GM13977 (cell line): ENCODE results near the gene FBXO2.
A peak's percentile ranks its signal among the peaks of the same experiment; 100 is the strongest.

Source experiments
- DNase-seq: peaks from one replicate; pipeline ENCODE4 v3.0.0; 2012; ENCODE audit warnings: low spot score
- in situ Hi-C: fragments of 300-500 bp; cut with MboI; formaldehyde crosslinking; loops from one replicate; pipeline ENCODE4 v1.12.0; 2022; ENCODE audit warnings: low sequenced_read_pairs, low pct_unique_long_range_greater_than_20kb, mixed read lengths, inconsistent platforms; ENCODE audit not compliant: unreplicated experiment
- TF ChIP-seq, protein P1 (sequence below): IDR thresholded peaks from 2 replicates; pipeline ENCODE4 v1.5.1; 2012; ENCODE audit warnings: mild to moderate bottlenecking, control low read depth; ENCODE audit not compliant: insufficient read depth; ENCODE audit errors: extremely low read depth, missing control alignments

Gene FBXO2

GRCh38 chr1:11643782-11644181 lies 10.4 kb downstream of the FBXO2 start:
- in situ Hi-C loops = loop anchor here (25.0 kb wide), 2 partner anchors 306 to 606 kb away; partner anchors contain the start of gene MASP2
- TF ChIP-seq, protein P1, sequence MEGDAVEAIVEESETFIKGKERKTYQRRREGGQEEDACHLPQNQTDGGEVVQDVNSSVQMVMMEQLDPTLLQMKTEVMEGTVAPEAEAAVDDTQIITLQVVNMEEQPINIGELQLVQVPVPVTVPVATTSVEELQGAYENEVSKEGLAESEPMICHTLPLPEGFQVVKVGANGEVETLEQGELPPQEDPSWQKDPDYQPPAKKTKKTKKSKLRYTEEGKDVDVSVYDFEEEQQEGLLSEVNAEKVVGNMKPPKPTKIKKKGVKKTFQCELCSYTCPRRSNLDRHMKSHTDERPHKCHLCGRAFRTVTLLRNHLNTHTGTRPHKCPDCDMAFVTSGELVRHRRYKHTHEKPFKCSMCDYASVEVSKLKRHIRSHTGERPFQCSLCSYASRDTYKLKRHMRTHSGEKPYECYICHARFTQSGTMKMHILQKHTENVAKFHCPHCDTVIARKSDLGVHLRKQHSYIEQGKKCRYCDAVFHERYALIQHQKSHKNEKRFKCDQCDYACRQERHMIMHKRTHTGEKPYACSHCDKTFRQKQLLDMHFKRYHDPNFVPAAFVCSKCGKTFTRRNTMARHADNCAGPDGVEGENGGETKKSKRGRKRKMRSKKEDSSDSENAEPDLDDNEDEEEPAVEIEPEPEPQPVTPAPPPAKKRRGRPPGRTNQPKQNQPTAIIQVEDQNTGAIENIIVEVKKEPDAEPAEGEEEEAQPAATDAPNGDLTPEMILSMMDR = no peak
- no peak for DNase-seq

DNA sequence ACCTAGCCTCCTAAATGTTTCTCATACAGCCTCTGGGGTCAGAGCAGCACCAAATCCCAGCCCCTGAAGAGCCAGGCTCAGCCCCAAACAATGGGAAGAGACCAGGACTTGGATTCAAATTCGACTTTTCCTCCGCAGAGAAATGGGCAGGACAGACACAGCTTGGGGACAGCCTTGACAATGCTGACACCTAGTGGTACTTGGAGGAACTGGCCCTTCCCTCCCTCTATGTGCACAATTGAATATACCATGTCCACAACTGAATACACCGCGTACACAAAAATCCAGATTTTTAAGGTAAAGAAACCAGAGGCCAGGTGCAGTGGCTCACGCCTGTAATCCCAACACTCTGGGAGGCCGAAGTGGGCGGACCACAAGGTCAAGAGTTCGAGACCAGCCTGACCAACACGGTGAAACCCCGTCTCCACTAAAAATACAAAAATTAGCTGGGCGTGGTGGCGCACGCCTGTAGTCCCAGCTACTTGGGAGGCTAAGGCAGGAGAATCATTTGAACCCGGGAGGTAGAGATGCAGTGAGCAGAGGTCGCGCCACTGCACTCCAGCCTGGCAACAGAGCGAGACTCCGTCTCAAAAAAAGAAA lies 11.7 kb downstream of the FBXO2 start:
- peak; percentile 87 for DNase-seq
- TF ChIP-seq, protein P1 = peak; percentile 93
- in situ Hi-C loops = loop anchor here (25.0 kb wide), 2 partner anchors 305 to 605 kb away; partner anchors contain the start of gene MASP2

DNA sequence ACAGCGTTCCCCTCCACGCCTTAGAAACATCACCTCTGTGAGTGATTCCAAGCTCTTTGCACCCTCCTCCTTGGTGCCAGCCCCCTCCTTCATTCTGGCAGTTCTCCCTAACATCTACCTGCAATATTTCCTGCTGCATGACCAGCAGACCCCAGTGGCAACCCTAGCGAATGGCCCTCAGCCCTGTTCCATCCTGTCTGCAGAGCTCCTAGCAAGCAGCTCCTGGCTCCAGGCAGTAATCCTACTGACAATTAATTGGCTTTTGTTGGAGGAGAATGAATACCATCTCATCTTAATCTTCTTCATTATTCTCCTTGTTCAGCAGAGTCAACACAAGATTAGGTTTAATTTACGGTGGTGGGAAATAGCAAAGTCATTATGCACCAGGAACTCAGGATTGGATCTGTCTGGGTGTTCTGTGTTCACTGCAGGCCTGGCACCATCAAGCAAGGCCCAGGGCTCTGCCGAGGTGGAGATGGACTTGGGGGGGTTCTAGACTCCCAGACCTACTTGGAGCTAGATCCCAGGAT lies 12.4 kb downstream of the FBXO2 start:
- TF ChIP-seq, protein P1 = no peak

DNA sequence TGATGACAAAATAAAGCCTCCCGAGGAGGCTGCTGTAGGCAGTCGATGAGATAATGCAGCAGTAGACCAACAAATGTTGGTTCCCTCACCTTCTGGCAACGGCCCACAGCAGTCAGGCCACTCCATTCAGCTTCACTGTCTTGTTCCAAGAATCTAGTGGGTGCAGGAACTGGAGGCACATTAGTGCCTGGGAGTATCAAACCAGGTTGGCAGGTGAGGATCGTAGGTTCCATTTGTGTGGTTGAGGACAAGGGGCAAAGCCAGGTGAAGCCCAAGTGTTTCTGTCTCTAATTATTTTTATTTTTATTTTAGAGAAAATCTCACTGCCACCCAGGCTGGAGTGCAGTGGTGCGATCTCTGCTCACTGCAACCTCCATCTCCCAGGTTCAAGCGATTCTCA lies 13.3 kb downstream of the FBXO2 start:
- TF ChIP-seq, protein P1 = no peak
- DNase-seq = no peak
- in situ Hi-C loops = loop anchor here (25.0 kb wide), 2 partner anchors 304 to 604 kb away; partner anchors contain the start of gene MASP2

More for the DNA sequence above, 12.4 kb downstream of the FBXO2 start:
- no peak for DNase-seq
- in situ Hi-C loops = loop anchor here (25.0 kb wide), 2 partner anchors 305 to 605 kb away; partner anchors contain the start of gene MASP2

DNA sequence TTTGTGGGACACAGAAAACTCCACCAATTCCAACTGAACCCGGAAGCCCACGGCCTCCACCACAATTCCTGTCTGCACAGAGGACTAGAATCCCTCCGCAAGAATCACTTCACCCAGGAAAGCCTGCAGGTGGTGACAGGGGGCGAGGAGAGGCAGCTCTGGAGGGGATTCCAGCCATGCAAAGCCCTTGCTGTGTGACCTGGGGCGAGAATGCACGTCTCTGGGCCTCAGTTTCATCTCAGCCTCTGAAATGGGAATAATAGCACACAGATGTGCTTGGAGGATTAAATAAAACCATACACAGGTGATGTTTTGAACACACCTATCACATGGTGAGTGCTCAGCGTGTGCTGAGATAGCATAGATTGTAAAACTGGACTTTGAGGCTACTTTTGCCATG lies 14.1 kb downstream of the FBXO2 start:
- in situ Hi-C loops = loop anchor here (25.0 kb wide), 2 partner anchors 303 to 603 kb away; partner anchors contain the start of gene MASP2
- TF ChIP-seq, protein P1 = no peak
- no peak for DNase-seq

GRCh38 chr1:11639372-11639771 lies 14.9 kb downstream of the FBXO2 start:
- TF ChIP-seq, protein P1 = no peak
- no peak for DNase-seq
- in situ Hi-C loops = loop anchor here (25.0 kb wide), 2 partner anchors 302 to 602 kb away; partner anchors contain the start of gene MASP2
